Endometrial microvascular endothelial cells (primary cell): ENCODE measurements around the gene KDM5C. TPM values are rescaled to one million over a fixed set of nuclear protein-coding genes. Genes with fewer than 3 reads are reported as not detected.
"Not testable (repeated sequence)": the region's sequence is repeated elsewhere in the genome, so short reads cannot be mapped to it uniquely, and the experiment has no call there.

ENCODE experiments used
- in situ Hi-C: cut with HindIII; loops from 2 replicates; pipeline ENCODE4 v1.10.0; 2017; ENCODE audit warnings: low sequenced_read_pairs, low pct_unique_long_range_greater_than_20kb; ENCODE audit errors: inconsistent ontology term
- total RNA-seq: library from RNA; depleted of rRNA; stranded (reverse); fragments of >200 nt; gene quantifications from one replicate; pipeline ENCODE4 v1.2.3, GENCODE V29; 2015; ENCODE audit errors: inconsistent ontology term

The KDM5C gene
- total RNA-seq, 1 donor from 2014 or later, result 61.4 TPM

GRCh38 chrX:53211391-53211978 lies 13.5 kb downstream of the KDM5C start:
- in situ Hi-C loops, result no loop called here

GRCh38 chrX:53196678-53197077 lies 28.3 kb downstream of the KDM5C start:
- in situ Hi-C loops, result no loop called here

- in situ Hi-C loops, result no loop called here
Observed at GRCh38 chrX:53195401-53195800, 29.6 kb downstream of the KDM5C start.

- in situ Hi-C loops, result no loop called here
Observed at GRCh38 chrX:53194308-53194707, 30.7 kb downstream of the KDM5C start.

- in situ Hi-C loops, result no loop called here
Observed at GRCh38 chrX:53193093-53193492, 31.9 kb downstream of the KDM5C start.

- in situ Hi-C loops, result no loop called here
Observed at GRCh38 chrX:53190363-53190960, 34.5 kb downstream of the KDM5C start.

- in situ Hi-C loops, result no loop called here
Observed at GRCh38 chrX:53188763-53189162, 36.2 kb downstream of the KDM5C start.

GRCh38 chrX:53186351-53186750 lies 38.7 kb downstream of the KDM5C start:
- in situ Hi-C loops, result no loop called here

GRCh38 chrX:53184836-53185235 lies 40.2 kb downstream of the KDM5C start:
- in situ Hi-C loops, result no loop called here

- in situ Hi-C loops, result no loop called here
Observed at GRCh38 chrX:53171356-53171755, 53.7 kb downstream of the KDM5C start.

GRCh38 chrX:53166103-53166502 lies 58.9 kb downstream of the KDM5C start:
- in situ Hi-C loops, result no loop called here

GRCh38 chrX:53164566-53164965 lies 60.4 kb downstream of the KDM5C start:
- in situ Hi-C loops, result not testable (repeated sequence)

- in situ Hi-C loops, result no loop called here
Observed at GRCh38 chrX:53163436-53163835, 61.6 kb downstream of the KDM5C start.

- in situ Hi-C loops, result no loop called here
Observed at GRCh38 chrX:53160297-53160983, 64.6 kb downstream of the KDM5C start.

- in situ Hi-C loops, result no loop called here
Observed at GRCh38 chrX:53159184-53159583, 65.8 kb downstream of the KDM5C start.

GRCh38 chrX:53156207-53156596 lies 68.8 kb downstream of the KDM5C start:
- in situ Hi-C loops, result no loop called here

GRCh38 chrX:53155512-53156206 lies 69.3 kb downstream of the KDM5C start:
- in situ Hi-C loops, result no loop called here

- in situ Hi-C loops, result no loop called here
Observed at GRCh38 chrX:53153581-53153980, 71.4 kb downstream of the KDM5C start.
